ENCODE measurements around the gene MIPEP.

- TF ChIP-seq TARDBP (IDR thresholded peaks at IDR 0.05; ENCODE audit: borderline replicate concordance) (no peak), CTCF (IDR thresholded peaks at IDR 0.05 in 2 of 3, conservative IDR thresholded peaks at IDR 0.05 in 1 of 3; ENCODE audit: control insufficient read depth in 2 of 3, extremely low read depth in 1 of 3, insufficient read depth in 1 of 3, low read depth in 3 of 3, low read length in 3 of 3) (no peak), FOXM1 (IDR thresholded peaks at IDR 0.05; ENCODE audit: low read depth, low read length) (no peak), TBL1XR1 (IDR thresholded peaks at IDR 0.05; ENCODE audit: low read depth, low read length) (no peak), MYB (IDR thresholded peaks at IDR 0.05; ENCODE audit: borderline replicate concordance, low read depth, low read length) (no peak), SMAD1 (IDR thresholded peaks at IDR 0.05; ENCODE audit: low read depth, partially characterized antibody) (no peak), CREB1 (IDR thresholded peaks at IDR 0.05; ENCODE audit: low read depth) (no peak), NKRF (conservative IDR thresholded peaks at IDR 0.05) (no peak), EZH2 (IDR thresholded peaks at IDR 0.05; ENCODE audit: borderline replicate concordance, control insufficient read depth, low read depth, low read length) (no peak)
Measured at GRCh38 chr13:23714672-23715071, 174.5 kb downstream of the MIPEP start.

Data from GM12878 (cell line).